HG03066 (cell line): ENCODE measurements around the gene IRF7.

Experiments
- ATAC-seq: cut with Tn5 transposase; IDR thresholded peaks from one replicate; pipeline ENCODE4 v1.9.1; 2021; ENCODE audit warnings: low read depth; ENCODE audit not compliant: unreplicated experiment

IRF7 gene

GRCh38 chr11:610146-610801, 5.5 kb downstream of the IRF7 start:
- ATAC-seq = no peak

DNA sequence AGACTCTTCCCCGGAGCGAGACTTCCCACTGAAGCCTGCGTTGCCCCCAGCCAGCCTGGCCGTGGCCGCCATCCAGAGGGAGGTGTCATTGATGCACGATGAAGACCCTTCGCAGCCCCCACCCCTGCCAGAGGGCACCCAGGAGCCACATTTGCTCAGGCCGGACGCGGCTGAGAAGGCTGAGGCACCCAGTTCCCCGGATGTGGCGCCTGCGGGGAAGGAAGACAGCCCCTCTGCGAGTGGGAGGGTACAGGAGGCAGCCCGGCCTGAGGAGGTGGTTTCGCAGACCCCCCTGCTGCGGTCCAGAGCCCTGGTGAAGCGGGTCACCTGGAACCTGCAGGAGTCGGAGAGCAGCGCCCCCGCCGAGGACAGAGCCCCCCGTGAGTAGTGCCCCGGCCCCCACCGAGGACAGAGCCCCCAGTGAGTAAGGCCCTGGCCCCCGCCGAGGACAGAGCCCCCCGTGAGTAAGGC, 6.4 kb downstream of the IRF7 start:
- no peak for ATAC-seq

GRCh38 chr11:608791-609251, 6.9 kb downstream of the IRF7 start:
- no peak for ATAC-seq

- no peak for ATAC-seq
These were observed 7.6 kb downstream of the IRF7 start for GRCh38 chr11:607971-608659.

GRCh38 chr11:607020-607780, 8.6 kb downstream of the IRF7 start:
- no peak for ATAC-seq

GRCh38 chr11:606245-606644, 9.5 kb downstream of the IRF7 start:
- ATAC-seq = no peak

DNA sequence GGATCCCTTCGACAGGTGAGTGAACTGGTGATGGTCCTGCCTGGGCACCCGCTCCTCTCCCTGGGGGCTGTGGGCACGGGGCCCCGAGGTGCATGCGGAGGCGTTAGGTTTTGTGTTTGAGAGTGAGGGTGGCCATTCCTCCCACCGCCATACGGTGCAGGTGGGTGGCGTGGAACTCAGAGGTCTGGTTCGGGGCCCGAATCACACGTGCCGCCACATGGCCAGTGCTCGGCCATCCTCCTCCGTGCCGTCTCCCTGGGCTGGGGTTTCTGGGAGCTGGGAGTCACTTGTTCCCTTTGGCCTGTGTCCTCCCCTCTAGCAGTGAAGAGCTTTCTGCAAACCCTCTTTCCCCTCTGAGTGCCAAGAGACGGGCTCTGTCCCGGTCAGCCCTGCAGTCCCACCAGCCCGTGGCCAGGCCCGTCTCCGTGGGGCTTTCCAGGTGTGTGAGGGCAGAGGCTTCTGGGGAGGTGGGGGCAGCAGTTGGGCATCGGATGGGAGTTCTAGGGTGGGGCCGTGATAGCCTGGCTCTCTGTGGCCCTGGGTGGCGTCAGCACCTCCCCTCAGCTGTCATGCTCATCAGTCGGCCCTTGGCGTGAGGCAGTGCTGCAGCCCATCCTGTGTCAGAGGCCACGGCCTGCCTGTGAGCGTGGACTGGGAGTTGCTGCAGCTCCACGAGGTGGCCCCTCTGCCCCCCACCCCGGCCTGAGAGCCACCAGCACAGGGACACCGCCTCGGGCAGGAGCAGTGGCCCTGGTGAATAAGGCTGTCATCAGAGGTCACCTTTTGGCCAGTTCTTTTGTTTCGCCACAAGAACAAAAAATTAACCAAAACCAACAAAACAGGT, 10.2 kb downstream of the IRF7 start:
- ATAC-seq = no peak

- no peak for ATAC-seq
These were observed 12.6 kb downstream of the IRF7 start for GRCh38 chr11:603154-603553.

DNA sequence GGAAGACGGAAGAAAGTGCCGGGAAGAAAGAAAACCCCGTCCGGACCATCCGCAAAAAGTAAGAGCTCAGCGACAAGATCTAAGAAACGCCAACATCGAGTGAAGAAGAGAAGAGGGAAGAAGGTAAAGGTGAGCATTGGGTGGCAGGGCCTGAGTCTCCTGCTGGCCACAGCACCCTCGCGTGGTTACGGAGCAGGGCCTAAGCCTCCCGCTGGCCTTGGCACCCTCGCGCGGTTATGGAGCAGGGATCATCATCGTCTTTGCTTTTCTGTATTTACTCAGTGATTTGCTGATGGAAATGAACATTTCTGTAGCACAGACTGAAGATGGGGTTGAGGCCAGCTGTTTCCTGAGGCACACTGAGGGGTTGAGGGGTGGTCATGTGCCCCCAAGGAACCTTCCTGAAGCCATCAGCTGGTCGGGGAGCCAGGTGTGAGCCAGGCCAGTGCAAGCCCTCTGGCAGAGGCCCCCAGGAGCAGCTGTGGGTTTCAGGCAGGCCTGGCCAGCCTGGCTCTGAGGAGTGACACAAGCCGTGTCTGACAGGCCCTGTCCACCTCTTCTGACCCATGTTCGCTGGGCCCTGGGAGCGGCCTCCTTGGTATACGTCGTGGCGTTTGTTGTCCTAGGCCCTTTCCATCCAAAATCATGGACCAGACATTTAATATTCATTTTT, 14.0 kb downstream of the IRF7 start:
- ATAC-seq = no peak

- ATAC-seq = no peak
These were observed 17.6 kb downstream of the IRF7 start for GRCh38 chr11:598005-598680.

- ATAC-seq = no peak
These were observed 18.5 kb downstream of the IRF7 start for GRCh38 chr11:597166-597725.

- no peak for ATAC-seq
These were observed 19.4 kb downstream of the IRF7 start for GRCh38 chr11:596374-596773.

- ATAC-seq = no peak
These were observed 20.4 kb downstream of the IRF7 start for GRCh38 chr11:595400-595799.

DNA sequence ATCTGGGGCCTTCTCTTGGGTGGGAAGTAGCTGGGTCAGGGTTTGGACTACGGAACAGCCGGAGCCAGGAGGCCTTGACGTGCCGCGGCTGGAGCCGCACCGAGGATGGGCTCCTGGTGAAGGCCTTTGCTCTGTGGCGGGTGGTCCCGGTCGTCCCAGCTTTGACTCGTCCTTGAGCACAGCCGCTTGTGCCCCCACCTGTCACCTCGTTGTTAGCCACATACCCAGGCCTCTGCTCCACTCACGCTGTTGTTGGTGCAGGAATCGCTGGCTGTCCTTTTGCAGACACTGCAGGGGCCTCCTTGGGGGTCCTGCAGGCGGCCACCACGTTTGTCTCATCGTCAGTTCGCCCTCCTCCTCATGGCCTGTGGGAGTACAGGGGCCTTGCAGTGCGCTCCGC, 22.4 kb downstream of the IRF7 start:
- ATAC-seq = no peak

GRCh38 chr11:592918-593317, 22.8 kb downstream of the IRF7 start:
- no peak for ATAC-seq

- no peak for ATAC-seq
These were observed 23.2 kb downstream of the IRF7 start for GRCh38 chr11:592501-592900.

DNA sequence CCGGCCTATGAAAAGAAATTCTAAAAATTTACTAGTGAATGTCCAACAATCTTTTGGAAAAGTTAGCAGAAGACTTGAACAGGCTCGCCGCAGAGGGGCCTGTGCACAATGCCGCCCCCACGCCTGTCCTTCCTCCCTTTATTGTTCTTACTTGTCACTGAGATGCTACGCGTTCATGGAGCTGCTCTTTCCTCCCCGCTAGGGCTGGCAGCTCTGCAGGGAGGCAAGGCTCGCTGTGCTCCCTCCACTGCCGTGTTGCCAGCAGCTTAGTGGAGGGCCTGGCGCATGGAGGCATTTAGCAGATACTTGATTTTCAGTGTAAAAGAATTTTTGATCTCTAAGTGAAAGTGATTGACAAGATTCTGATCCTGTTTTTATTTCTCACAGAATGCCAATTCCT, 24.8 kb downstream of the IRF7 start:
- no peak for ATAC-seq

- no peak for ATAC-seq
These were observed 26.0 kb downstream of the IRF7 start for GRCh38 chr11:589798-590197.

- no peak for ATAC-seq
These were observed 27.8 kb downstream of the IRF7 start for GRCh38 chr11:587978-588380.
